ENCODE results near the gene CRNN. TPM values are rescaled to one million over a fixed set of nuclear protein-coding genes. Genes with fewer than 3 reads are reported as not detected.

CRNN gene
- total RNA-seq, 1 experiment from 2014 or later: not detected

GRCh38 chr1:152458384-152459185 lies 44.5 kb upstream of the CRNN start:
- peak; percentile 41; the same call in 1 of the 2 replicates for ATAC-seq
- POLR2A ChIA-PET: no interaction called here
- peaks cover 54% of the 10 kb centered on the region for H3K36me3 Mint-ChIP-seq
- no peaks in the 10 kb centered on the region; the same call in 1 of the 2 replicates for H3K27me3 Mint-ChIP-seq (ENCODE audit: low read depth)
- peaks cover 71% of the 10 kb centered on the region for H3K9me3 Mint-ChIP-seq
- TF ChIP-seq USF2 (CRISPR knock-in tag; IDR thresholded peaks at IDR 0.05) (no peak), CTCF (IDR thresholded peaks at IDR 0.05) (peak; percentile 29; the same call in 1 of the 2 replicates), TCF7 (CRISPR knock-in tag; IDR thresholded peaks at IDR 0.05; ENCODE audit: low read depth) (no peak), MYBL2 (CRISPR knock-in tag; IDR thresholded peaks at IDR 0.05) (no peak)
- TF ChIP-seq, protein P1, sequence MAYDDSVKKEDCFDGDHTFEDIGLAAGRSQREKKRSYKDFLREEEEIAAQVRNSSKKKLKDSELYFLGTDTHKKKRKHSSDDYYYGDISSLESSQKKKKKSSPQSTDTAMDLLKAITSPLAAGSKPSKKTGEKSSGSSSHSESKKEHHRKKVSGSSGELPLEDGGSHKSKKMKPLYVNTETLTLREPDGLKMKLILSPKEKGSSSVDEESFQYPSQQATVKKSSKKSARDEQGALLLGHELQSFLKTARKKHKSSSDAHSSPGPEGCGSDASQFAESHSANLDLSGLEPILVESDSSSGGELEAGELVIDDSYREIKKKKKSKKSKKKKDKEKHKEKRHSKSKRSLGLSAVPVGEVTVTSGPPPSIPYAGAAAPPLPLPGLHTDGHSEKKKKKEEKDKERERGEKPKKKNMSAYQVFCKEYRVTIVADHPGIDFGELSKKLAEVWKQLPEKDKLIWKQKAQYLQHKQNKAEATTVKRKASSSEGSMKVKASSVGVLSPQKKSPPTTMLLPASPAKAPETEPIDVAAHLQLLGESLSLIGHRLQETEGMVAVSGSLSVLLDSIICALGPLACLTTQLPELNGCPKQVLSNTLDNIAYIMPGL (CRISPR knock-in tag; IDR thresholded peaks at IDR 0.05): no peak
- no peaks in the 10 kb centered on the region for H3K4me1 Mint-ChIP-seq
- H3K4me3 Mint-ChIP-seq: no peak overlapping the region
- DNase-seq (ENCODE audit: low spot score): peak; percentile 55
- H3K27ac Mint-ChIP-seq: no peak overlapping the region
- CTCF ChIA-PET: interaction anchor here (0.6 to 2.2 kb wide), 18 partner anchors 17 to 468 kb away, joined by 3 to 23 read pairs (median 4); partner anchors contain the start of gene RPTN

GRCh38 chr1:152457561-152457960 lies 43.5 kb upstream of the CRNN start:
- Mint-ChIP-seq H3K4me3 (no peak overlapping the region), H3K36me3 (peaks cover 62% of the 10 kb centered on the region), H3K27me3 (ENCODE audit: low read depth) (no peaks in the 10 kb centered on the region; the same call in 1 of the 2 replicates), H3K27ac (no peak overlapping the region), H3K9me3 (peaks cover 81% of the 10 kb centered on the region), H3K4me1 (no peaks in the 10 kb centered on the region)
- ChIA-PET POLR2A (no interaction called here), CTCF (interaction anchor here (1.2 to 2.2 kb wide), 7 partner anchors 109 to 469 kb away, joined by 3 to 23 read pairs (median 6); no protein-coding TSS in a partner anchor)
- ATAC-seq (no peak), DNase-seq (ENCODE audit: low spot score) (no peak)
- TF ChIP-seq, protein P2, sequence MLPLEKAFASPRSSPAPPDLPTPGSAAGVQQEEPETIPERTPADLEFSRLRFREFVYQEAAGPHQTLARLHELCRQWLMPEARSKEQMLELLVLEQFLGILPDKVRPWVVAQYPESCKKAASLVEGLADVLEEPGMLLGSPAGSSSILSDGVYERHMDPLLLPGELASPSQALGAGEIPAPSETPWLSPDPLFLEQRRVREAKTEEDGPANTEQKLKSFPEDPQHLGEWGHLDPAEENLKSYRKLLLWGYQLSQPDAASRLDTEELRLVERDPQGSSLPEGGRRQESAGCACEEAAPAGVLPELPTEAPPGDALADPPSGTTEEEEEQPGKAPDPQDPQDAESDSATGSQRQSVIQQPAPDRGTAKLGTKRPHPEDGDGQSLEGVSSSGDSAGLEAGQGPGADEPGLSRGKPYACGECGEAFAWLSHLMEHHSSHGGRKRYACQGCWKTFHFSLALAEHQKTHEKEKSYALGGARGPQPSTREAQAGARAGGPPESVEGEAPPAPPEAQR (CRISPR knock-in tag; IDR thresholded peaks at IDR 0.05): no peak
- TF ChIP-seq, protein P3, sequence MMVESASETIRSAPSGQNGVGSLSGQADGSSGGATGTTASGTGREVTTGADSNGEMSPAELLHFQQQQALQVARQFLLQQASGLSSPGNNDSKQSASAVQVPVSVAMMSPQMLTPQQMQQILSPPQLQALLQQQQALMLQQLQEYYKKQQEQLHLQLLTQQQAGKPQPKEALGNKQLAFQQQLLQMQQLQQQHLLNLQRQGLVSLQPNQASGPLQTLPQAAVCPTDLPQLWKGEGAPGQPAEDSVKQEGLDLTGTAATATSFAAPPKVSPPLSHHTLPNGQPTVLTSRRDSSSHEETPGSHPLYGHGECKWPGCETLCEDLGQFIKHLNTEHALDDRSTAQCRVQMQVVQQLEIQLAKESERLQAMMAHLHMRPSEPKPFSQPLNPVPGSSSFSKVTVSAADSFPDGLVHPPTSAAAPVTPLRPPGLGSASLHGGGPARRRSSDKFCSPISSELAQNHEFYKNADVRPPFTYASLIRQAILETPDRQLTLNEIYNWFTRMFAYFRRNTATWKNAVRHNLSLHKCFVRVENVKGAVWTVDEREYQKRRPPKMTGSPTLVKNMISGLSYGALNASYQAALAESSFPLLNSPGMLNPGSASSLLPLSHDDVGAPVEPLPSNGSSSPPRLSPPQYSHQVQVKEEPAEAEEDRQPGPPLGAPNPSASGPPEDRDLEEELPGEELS (CRISPR knock-in tag; IDR thresholded peaks at IDR 0.05): no peak
- TF ChIP-seq, protein P4, sequence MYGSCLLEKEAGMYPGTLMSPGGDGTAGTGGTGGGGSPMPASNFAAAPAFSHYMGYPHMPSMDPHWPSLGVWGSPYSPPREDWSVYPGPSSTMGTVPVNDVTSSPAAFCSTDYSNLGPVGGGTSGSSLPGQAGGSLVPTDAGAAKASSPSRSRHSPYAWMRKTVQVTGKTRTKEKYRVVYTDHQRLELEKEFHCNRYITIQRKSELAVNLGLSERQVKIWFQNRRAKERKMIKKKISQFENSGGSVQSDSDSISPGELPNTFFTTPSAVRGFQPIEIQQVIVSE (CRISPR knock-in tag; IDR thresholded peaks at IDR 0.05; ENCODE audit: borderline replicate concordance): no peak
- TF ChIP-seq GTF2I (CRISPR knock-in tag; conservative IDR thresholded peaks at IDR 0.05): no peak
- TF ChIP-seq ZNF281 (CRISPR knock-in tag; IDR thresholded peaks at IDR 0.05): no peak
- TF ChIP-seq NR3C1 (CRISPR knock-in tag; conservative IDR thresholded peaks at IDR 0.05; ENCODE audit: low read depth): no peak
- no peak for TF ChIP-seq NR2C2 (CRISPR knock-in tag; IDR thresholded peaks at IDR 0.05)
- TF ChIP-seq GABPB1 (CRISPR knock-in tag; IDR thresholded peaks at IDR 0.05): no peak
- no peak for TF ChIP-seq ZNF121 (CRISPR knock-in tag; IDR thresholded peaks at IDR 0.05)
- no peak for TF ChIP-seq SP1 (CRISPR knock-in tag; conservative IDR thresholded peaks at IDR 0.05)
- no peak for TF ChIP-seq KAT7 (CRISPR knock-in tag; IDR thresholded peaks at IDR 0.05; ENCODE audit: borderline replicate concordance)
- no peak for TF ChIP-seq ERG (CRISPR knock-in tag; IDR thresholded peaks at IDR 0.05)
- no peak for TF ChIP-seq SOX15 (CRISPR knock-in tag; IDR thresholded peaks at IDR 0.05)
- no peak for TF ChIP-seq ETV6 (CRISPR knock-in tag; IDR thresholded peaks at IDR 0.05)
- no peak for TF ChIP-seq HMGA2 (CRISPR knock-in tag; IDR thresholded peaks at IDR 0.05)
- no peak for TF ChIP-seq ZNF671 (CRISPR knock-in tag; IDR thresholded peaks at IDR 0.05)
- TF ChIP-seq SMAD4 (CRISPR knock-in tag; IDR thresholded peaks at IDR 0.05): no peak
